Gastrocnemius medialis (tissue), 4 donors: ENCODE results near the gene TMEM132E. TPM values are rescaled to one million over a fixed set of nuclear protein-coding genes. Genes with fewer than 3 reads are reported as not detected.
A peak's percentile ranks its signal among the peaks of the same experiment; 100 is the strongest.

Source experiments
- ATAC-seq, 2 donors: fragments of 150-250 bp; one replicate each; pipeline ENCODE4 v1.9.1; 2016
- DNase-seq, 2 donors: peaks; one replicate each; pipeline ENCODE4 v3.0.0-alpha.2; 2019
- H3K27ac ChIP-seq, 4 donors: fragments of 200-600 bp; sonication (generic); 1 replicate in 1 of 4; 2 replicates in 3 of 4; pipeline ENCODE4 v1.5.1; 2016 to 2018; ENCODE audit warnings: mild to moderate bottlenecking in 2 of 4, moderate library complexity in 1 of 4
- H3K27me3 ChIP-seq, 3 donors: fragments of 200-600 bp; sonication (generic) in 2 of 3; 1 replicate in 1 of 3; 2 replicates in 2 of 3; pipeline versions ENCODE4 v1.5.1 to v1.6.0; 2016 to 2019; ENCODE audit warnings: mild to moderate bottlenecking in 1 of 3, moderate library complexity in 1 of 3
- H3K36me3 ChIP-seq, 2 donors: fragments of 200-600 bp; sonication (generic) in 1 of 2; one replicate each; pipeline ENCODE4 v1.5.1; 2017 to 2018
- H3K4me1 ChIP-seq, 2 donors: fragments of 200-600 bp; sonication (generic) in 1 of 2; one replicate each; pipeline ENCODE4 v1.5.1; 2016 to 2017; ENCODE audit warnings: mild to moderate bottlenecking in 2 of 2
- H3K4me3 ChIP-seq, 4 donors: fragments of 200-600 bp; sonication (generic) in 3 of 4; 1 replicate in 1 of 4; 2 replicates in 3 of 4; pipeline ENCODE4 v1.5.1; 2016 to 2019; ENCODE audit warnings: mild to moderate bottlenecking in 2 of 4
- H3K9me3 ChIP-seq, 3 donors: fragments of 200-600 bp; sonication (generic) in 2 of 3; 1 replicate in 1 of 3; 2 replicates in 2 of 3; pipeline ENCODE4 v1.5.1; 2016 to 2019
- POLR2A ChIP-seq, 2 donors: fragments of 450-650 bp; IDR thresholded peaks; one replicate each; pipeline ENCODE4 v1.6.1; 2017; ENCODE audit warnings: antibody characterized with exemption in 2 of 2, mild to moderate bottlenecking in 2 of 2, moderate library complexity in 2 of 2
- in situ Hi-C, 4 donors: fragments of 200-750 bp; cut with MboI; loops; one replicate each; pipeline versions ENCODE4 v1.15.0 to v1.8.0; 2017; ENCODE audit warnings: low sequenced_read_pairs in 4 of 4
- intact Hi-C: fragments of 100-400 bp; cut with DNase I; formaldehyde crosslinking; loops from one replicate; pipeline ENCODE4 v1.15.1; 2023; ENCODE audit warnings: low total_unique reads
- total RNA-seq, 4 donors: library from RNA; depleted of rRNA; stranded (reverse); fragments of >200 nt; gene quantifications; one replicate each; pipeline versions ENCODE4 v1.1.0 to v1.2.3, GENCODE V29; 2016
- TF ChIP-seq, protein P1 (sequence below), 5 experiments: fragments of 450-650 bp in 3 of 5; fragments of 200-600 bp in 2 of 5; sonication (generic) in 2 of 5; IDR thresholded peaks in 4 of 5; conservative IDR thresholded peaks in 1 of 5; 1 replicate in 4 of 5; 2 replicates in 1 of 5; pipeline ENCODE4 v1.5.1; 2016 to 2019; ENCODE audit warnings: antibody characterized with exemption in 5 of 5, mild to moderate bottlenecking in 3 of 5, moderate library complexity in 3 of 5

TMEM132E gene
- total RNA-seq, 4 donors from 2014 or later, result not detected

DNA sequence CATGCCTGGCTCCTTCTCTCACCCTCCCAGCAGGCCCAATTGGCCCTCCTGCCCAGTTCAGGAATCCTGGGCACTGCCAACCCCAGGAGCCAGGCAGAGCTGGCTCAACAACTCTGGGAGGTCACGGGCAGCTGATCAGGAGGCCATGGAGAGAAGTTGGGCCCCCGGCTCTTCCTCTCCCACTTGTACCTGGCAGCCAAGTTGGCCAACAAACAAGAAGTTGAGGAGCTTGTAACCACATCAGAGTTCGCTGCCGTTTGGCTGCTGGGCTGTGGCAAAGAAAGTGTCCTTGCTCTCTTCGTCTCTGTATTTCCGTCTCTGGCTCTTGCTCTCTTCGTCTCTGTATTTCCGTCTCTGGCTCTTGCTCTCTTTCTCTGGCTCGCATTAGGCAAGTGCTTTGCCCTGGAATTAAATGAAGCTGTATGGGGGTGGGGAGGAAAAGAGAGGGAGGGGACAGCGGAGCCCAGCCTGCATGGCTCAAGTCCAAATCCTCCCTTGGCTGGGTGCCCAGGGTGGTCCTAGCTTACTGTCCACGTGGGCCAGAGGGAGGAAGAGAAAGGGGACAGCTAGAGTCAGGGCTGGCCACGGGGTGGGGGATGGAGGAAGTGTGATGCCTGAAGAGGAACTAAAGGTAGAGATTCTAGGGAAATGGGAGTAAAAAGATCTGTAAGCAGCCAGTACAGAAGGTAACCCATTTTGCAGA is 7.8 kb upstream of the TMEM132E start:
- intact Hi-C loops (no loop called here), in situ Hi-C loops (loop anchor here in 1 of 4 donors (25.0 kb wide), 1 partner anchor 109 kb away; no protein-coding TSS in a partner anchor)
- H3K36me3 ChIP-seq, result no peaks in the 10 kb centered on the region

DNA sequence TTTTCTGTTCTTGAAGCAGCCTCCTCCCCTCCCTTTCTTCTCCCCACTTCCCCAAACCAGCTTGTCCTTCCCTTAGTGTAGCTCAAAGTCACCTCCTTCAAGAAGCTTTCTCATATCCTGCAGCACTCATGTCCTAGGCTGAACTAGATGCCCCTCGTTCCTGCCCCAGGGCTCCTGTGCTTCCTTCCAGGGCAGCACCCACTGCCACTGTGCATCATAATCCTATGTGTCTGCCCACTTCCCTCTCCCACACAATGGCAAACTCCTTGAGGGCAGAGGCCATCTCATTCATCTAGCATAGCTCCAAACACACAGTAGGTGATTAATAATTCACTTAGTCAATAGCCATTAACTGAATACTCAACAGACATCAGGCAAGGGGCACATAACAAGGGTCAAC is 6.9 kb upstream of the TMEM132E start:
- intact Hi-C loops, result no loop called here
- Histone ChIP-seq H3K27ac (no peak overlapping the region), H3K27me3 (peaks cover 10 to 15% (median 14%) of the 10 kb centered on the region in 3 donors)

More for the DNA sequence above, 7.8 kb upstream of the TMEM132E start:
- no peak for DNase-seq
- ATAC-seq, result no peak
- Histone ChIP-seq H3K4me1 (no peaks in the 10 kb centered on the region), H3K27me3 (peaks cover under 1 to 14% (median 6%) of the 10 kb centered on the region in 3 donors), H3K9me3 (no peaks in the 10 kb centered on the region), H3K4me3 (no peak overlapping the region), H3K27ac (no peak overlapping the region)
- TF ChIP-seq, protein P1, sequence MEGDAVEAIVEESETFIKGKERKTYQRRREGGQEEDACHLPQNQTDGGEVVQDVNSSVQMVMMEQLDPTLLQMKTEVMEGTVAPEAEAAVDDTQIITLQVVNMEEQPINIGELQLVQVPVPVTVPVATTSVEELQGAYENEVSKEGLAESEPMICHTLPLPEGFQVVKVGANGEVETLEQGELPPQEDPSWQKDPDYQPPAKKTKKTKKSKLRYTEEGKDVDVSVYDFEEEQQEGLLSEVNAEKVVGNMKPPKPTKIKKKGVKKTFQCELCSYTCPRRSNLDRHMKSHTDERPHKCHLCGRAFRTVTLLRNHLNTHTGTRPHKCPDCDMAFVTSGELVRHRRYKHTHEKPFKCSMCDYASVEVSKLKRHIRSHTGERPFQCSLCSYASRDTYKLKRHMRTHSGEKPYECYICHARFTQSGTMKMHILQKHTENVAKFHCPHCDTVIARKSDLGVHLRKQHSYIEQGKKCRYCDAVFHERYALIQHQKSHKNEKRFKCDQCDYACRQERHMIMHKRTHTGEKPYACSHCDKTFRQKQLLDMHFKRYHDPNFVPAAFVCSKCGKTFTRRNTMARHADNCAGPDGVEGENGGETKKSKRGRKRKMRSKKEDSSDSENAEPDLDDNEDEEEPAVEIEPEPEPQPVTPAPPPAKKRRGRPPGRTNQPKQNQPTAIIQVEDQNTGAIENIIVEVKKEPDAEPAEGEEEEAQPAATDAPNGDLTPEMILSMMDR (IDR thresholded peaks at IDR 0.05 in 4 of 5, conservative IDR thresholded peaks at IDR 0.05 in 1 of 5), result no peak
- no peak for TF ChIP-seq POLR2A (IDR thresholded peaks at IDR 0.05)

DNA sequence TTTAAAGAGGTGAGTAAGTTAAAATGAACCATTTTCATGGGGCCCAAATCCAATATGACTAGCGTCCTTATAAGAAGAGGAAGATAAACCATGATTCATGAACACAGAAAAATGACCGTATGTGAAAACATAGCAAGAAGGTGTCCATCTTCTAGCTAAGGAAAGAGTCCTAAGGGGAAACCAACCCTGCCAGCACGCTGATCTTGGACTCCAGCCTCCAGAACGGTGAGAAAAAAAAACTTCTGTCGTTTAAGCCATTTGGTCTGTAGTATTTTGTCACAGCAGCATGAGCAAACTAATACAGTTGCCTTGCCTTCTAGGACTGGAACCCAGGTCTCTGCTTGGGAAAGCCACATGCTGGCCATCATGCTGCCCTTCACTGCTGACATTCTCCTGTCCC is 4.2 kb upstream of the TMEM132E start:
- in situ Hi-C loops (loop anchor here in 1 of 4 donors (25.0 kb wide), 1 partner anchor 162 kb away; no protein-coding TSS in a partner anchor), intact Hi-C loops (no loop called here)
- TF ChIP-seq POLR2A (IDR thresholded peaks at IDR 0.05), result no peak
- H3K27me3 ChIP-seq, result peaks cover 37 to 39% (median 39%) of the 10 kb centered on the region in 3 donors
- H3K27ac ChIP-seq, result no peak overlapping the region
- no peak overlapping the region for H3K4me3 ChIP-seq
- ATAC-seq (no peak), DNase-seq (no peak)
- H3K4me1 ChIP-seq, result peaks cover 5 to 16% of the 10 kb centered on the region in 2 donors
- H3K36me3 ChIP-seq, result no peaks in the 10 kb centered on the region
- no peaks in the 10 kb centered on the region for H3K9me3 ChIP-seq

More for the DNA sequence above, 6.9 kb upstream of the TMEM132E start:
- no peaks in the 10 kb centered on the region for H3K36me3 ChIP-seq
- no peaks in the 10 kb centered on the region for H3K9me3 ChIP-seq
- in situ Hi-C loops, result loop anchor here in 1 of 4 donors (25.0 kb wide), 1 partner anchor 110 kb away; no protein-coding TSS in a partner anchor
- DNase-seq, result no peak
- TF ChIP-seq, protein P1 (IDR thresholded peaks at IDR 0.05 in 4 of 5, conservative IDR thresholded peaks at IDR 0.05 in 1 of 5), result no peak
- no peak for TF ChIP-seq POLR2A (IDR thresholded peaks at IDR 0.05)
- H3K4me3 ChIP-seq, result no peak overlapping the region
- H3K4me1 ChIP-seq, result no peaks in the 10 kb centered on the region
- ATAC-seq, result no peak

DNA sequence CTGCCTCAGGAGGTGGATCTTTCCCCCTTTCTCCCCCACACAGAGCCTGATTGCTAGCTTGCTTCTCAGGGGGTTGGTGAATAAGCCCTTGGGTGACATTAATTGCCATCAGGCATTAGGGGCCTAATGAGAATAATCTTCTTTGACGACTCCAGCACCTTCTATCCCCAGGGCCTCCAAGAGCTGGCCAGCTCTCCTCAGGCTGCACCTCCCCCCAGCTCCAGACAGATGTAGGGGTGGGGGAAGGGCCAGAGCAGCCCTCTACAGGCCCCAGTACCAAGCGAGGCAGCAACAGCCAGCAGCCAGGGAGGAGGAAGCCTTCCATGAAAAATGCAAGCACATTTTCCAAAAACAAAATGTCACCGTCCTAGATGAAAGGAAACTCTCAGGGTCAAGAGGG is 1.4 kb upstream of the TMEM132E start:
- no peak overlapping the region for H3K4me3 ChIP-seq
- intact Hi-C loops, result no loop called here

DNA sequence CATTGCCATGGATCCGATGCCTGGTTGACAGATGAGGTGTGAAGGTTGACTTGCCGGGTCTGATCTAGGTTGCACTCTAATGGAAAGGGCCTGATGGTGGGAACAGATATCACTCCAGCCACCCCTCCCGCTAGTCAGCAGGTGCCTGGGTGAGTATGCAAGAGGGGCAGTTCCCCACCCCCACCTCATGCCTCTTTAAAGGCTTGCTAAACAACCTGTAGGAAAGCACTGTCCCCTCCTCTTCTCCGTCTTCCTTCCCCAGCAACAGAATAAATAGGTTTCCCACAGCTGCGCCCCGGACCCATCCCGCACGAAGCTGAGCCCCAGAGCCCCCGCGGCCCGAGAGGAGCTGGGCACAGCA is 746 bp upstream of the TMEM132E start:
- H3K27me3 ChIP-seq, result peaks cover 62 to 72% (median 69%) of the 10 kb centered on the region in 3 donors
- intact Hi-C loops, result no loop called here
- TF ChIP-seq, protein P1 (IDR thresholded peaks at IDR 0.05 in 4 of 5, conservative IDR thresholded peaks at IDR 0.05 in 1 of 5), result no peak
- TF ChIP-seq POLR2A (IDR thresholded peaks at IDR 0.05), result no peak

More for the DNA sequence above, 1.4 kb upstream of the TMEM132E start:
- Histone ChIP-seq H3K4me1 (peaks cover 19 to 28% of the 10 kb centered on the region in 2 donors), H3K27ac (no peak overlapping the region), H3K9me3 (no peaks in the 10 kb centered on the region), H3K36me3 (no peaks in the 10 kb centered on the region), H3K27me3 (peaks cover 62 to 68% (median 63%) of the 10 kb centered on the region in 3 donors)
- TF ChIP-seq, protein P1 (IDR thresholded peaks at IDR 0.05 in 4 of 5, conservative IDR thresholded peaks at IDR 0.05 in 1 of 5), result no peak
- TF ChIP-seq POLR2A (IDR thresholded peaks at IDR 0.05), result no peak
- DNase-seq (no peak), ATAC-seq (no peak)
- in situ Hi-C loops, result loop anchor here in 1 of 4 donors (25.0 kb wide), 1 partner anchor 159 kb away; no protein-coding TSS in a partner anchor

More for the DNA sequence above, 746 bp upstream of the TMEM132E start:
- in situ Hi-C loops, result loop anchor here in 1 of 4 donors (25.0 kb wide), 1 partner anchor 159 kb away; no protein-coding TSS in a partner anchor
- no peak overlapping the region for H3K27ac ChIP-seq
- peaks cover 19 to 28% of the 10 kb centered on the region in 2 donors for H3K4me1 ChIP-seq
- ATAC-seq, result no peak
- no peaks in the 10 kb centered on the region for H3K36me3 ChIP-seq
- no peaks in the 10 kb centered on the region for H3K9me3 ChIP-seq
- no peak for DNase-seq
- peak overlapping the region; percentile 57 to 76 (median 61) for H3K4me3 ChIP-seq
